HG02571 (cell line): Measurements from ENCODE around the gene NRP1.

Experiments used
- ATAC-seq: cut with Tn5 transposase; IDR thresholded peaks from one replicate; pipeline ENCODE4 v1.9.1; 2021; ENCODE audit warnings: mild to moderate bottlenecking, moderate library complexity; ENCODE audit not compliant: unreplicated experiment

The NRP1 gene

GRCh38 chr10:33216661-33217427, 117.6 kb downstream of the NRP1 start:
- ATAC-seq, result no peak

- ATAC-seq, result no peak
Observed at GRCh38 chr10:33215635-33216034, 118.8 kb downstream of the NRP1 start.

GRCh38 chr10:33215154-33215553, 119.3 kb downstream of the NRP1 start:
- ATAC-seq, result no peak

GRCh38 chr10:33214174-33214573, 120.3 kb downstream of the NRP1 start:
- ATAC-seq, result no peak

- ATAC-seq, result no peak
Observed at GRCh38 chr10:33212061-33212748, 122.3 kb downstream of the NRP1 start.

GRCh38 chr10:33211106-33211878, 123.2 kb downstream of the NRP1 start:
- ATAC-seq, result no peak

GRCh38 chr10:33209802-33210201, 124.7 kb downstream of the NRP1 start:
- ATAC-seq, result no peak

- ATAC-seq, result no peak
Observed at GRCh38 chr10:33208166-33208565, 126.3 kb downstream of the NRP1 start.

GRCh38 chr10:33204031-33204430, 130.4 kb downstream of the NRP1 start:
- ATAC-seq, result no peak

GRCh38 chr10:33201971-33202370, 132.5 kb downstream of the NRP1 start:
- ATAC-seq, result no peak

GRCh38 chr10:33201056-33201780, 133.2 kb downstream of the NRP1 start:
- no peak for ATAC-seq

- no peak for ATAC-seq
Observed at GRCh38 chr10:33199731-33200232, 134.7 kb downstream of the NRP1 start.

GRCh38 chr10:33198610-33199009, 135.9 kb downstream of the NRP1 start:
- no peak for ATAC-seq

GRCh38 chr10:33196710-33197491, 137.6 kb downstream of the NRP1 start:
- no peak for ATAC-seq

GRCh38 chr10:33196377-33196706, 138.1 kb downstream of the NRP1 start:
- no peak for ATAC-seq

GRCh38 chr10:33195608-33196376, 138.7 kb downstream of the NRP1 start:
- no peak for ATAC-seq

- no peak for ATAC-seq
Observed at GRCh38 chr10:33193701-33194521, 140.6 kb downstream of the NRP1 start.

GRCh38 chr10:33193057-33193700, 141.3 kb downstream of the NRP1 start:
- no peak for ATAC-seq
